GM12878 (cell line): Measurements from ENCODE around the gene EPHA5.

Source experiments
- CBX5 ChIP-seq: sonication (generic); IDR thresholded peaks from 2 replicates; pipeline ENCODE4 v1.6.1; 2016; ENCODE audit warnings: low read depth, moderate library complexity, mild to moderate bottlenecking, inconsistent platforms
- CHD4 ChIP-seq: fragments of 200-600 bp; sonication (generic); IDR thresholded peaks from 2 replicates; pipeline ENCODE4 v1.6.1; 2016; ENCODE audit warnings: mild to moderate bottlenecking
- CTCF ChIP-seq, 3 experiments: IDR thresholded peaks in 2 of 3; conservative IDR thresholded peaks in 1 of 3; 2 replicates each; pipeline ENCODE4 v1.5.1; 2011; ENCODE audit warnings: low read depth in 3 of 3, low read length in 3 of 3, mild to moderate bottlenecking in 3 of 3, control low read depth in 2 of 3, moderate library complexity in 2 of 3, inconsistent platforms in 1 of 3, mixed read lengths in 1 of 3; ENCODE audit not compliant: control insufficient read depth in 2 of 3, insufficient read depth in 1 of 3; ENCODE audit errors: extremely low read depth in 1 of 3
- EED ChIP-seq: sonication (generic); IDR thresholded peaks from 2 replicates; pipeline ENCODE4 v1.6.1; 2016; ENCODE audit warnings: antibody characterized with exemption, low read depth
- EP300 ChIP-seq, 2 experiments: fragments of 150-350 bp in 1 of 2; IDR thresholded peaks; 2 replicates each; pipeline ENCODE4 v1.6.1; 2011 to 2012; ENCODE audit warnings: low read depth in 2 of 2, low read length in 2 of 2, borderline replicate concordance in 1 of 2, improper control_type of control experiment in 1 of 2, inconsistent platforms in 1 of 2; ENCODE audit not compliant: control insufficient read depth in 1 of 2
- HDAC6 ChIP-seq: fragments of 200-600 bp; sonication (generic); IDR thresholded peaks from one replicate; pipeline ENCODE4 v1.8.0; 2017; ENCODE audit warnings: antibody characterized with exemption; ENCODE audit not compliant: unreplicated experiment
- POLR2AphosphoS5 ChIP-seq: IDR thresholded peaks from 2 replicates; pipeline ENCODE4 v1.6.1; 2011; ENCODE audit warnings: mild to moderate bottlenecking, low read length, inconsistent platforms
- RAD51 ChIP-seq: fragments of 450-650 bp; IDR thresholded peaks from 2 replicates; pipeline ENCODE4 v1.6.1; 2016; ENCODE audit warnings: moderate library complexity, mild to moderate bottlenecking, inconsistent platforms
- SREBF2 ChIP-seq: IDR thresholded peaks from 2 replicates; pipeline ENCODE4 v1.6.1; 2012; ENCODE audit warnings: mild to moderate bottlenecking, low read length
- TF ChIP-seq, protein P1 (sequence below): fragments of 450-650 bp; IDR thresholded peaks from 2 replicates; pipeline ENCODE4 v1.6.1; 2016; ENCODE audit warnings: mild to moderate bottlenecking, moderate library complexity, borderline replicate concordance

DNA sequence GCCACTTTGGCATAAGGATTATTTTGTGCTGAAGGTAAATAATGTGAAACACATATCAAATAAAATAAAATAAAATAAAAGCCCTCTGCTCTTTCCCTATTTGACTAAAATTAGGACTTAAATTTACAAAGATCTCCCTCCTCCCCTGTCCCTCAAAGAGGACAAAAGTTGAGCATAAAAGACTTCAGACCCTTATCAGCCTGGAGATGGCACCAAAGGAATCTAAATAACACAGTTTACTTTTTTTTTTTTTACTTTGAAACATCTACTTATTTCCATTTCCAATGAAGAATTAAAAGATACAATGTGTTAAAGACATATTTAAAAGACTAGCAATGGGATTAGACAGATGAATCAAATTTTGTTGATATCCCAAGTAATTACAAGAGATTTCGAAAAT lies 89.7 kb downstream of the EPHA5 start:
- TF ChIP-seq CHD4: no peak
- no peak for TF ChIP-seq EED
- TF ChIP-seq SREBF2: no peak
- no peak for TF ChIP-seq EP300 (IDR thresholded peaks at IDR 0.05; ENCODE audit: borderline replicate concordance in 1 of 2, control insufficient read depth in 1 of 2, low read depth in 2 of 2, low read length in 2 of 2)
- TF ChIP-seq CBX5: no peak
- no peak for TF ChIP-seq HDAC6
- TF ChIP-seq CTCF (IDR thresholded peaks at IDR 0.05 in 2 of 3, conservative IDR thresholded peaks at IDR 0.05 in 1 of 3; ENCODE audit: control insufficient read depth in 2 of 3, extremely low read depth in 1 of 3, insufficient read depth in 1 of 3, low read depth in 3 of 3, low read length in 3 of 3): no peak
- no peak for TF ChIP-seq RAD51
- no peak for TF ChIP-seq POLR2AphosphoS5
- TF ChIP-seq, protein P1, sequence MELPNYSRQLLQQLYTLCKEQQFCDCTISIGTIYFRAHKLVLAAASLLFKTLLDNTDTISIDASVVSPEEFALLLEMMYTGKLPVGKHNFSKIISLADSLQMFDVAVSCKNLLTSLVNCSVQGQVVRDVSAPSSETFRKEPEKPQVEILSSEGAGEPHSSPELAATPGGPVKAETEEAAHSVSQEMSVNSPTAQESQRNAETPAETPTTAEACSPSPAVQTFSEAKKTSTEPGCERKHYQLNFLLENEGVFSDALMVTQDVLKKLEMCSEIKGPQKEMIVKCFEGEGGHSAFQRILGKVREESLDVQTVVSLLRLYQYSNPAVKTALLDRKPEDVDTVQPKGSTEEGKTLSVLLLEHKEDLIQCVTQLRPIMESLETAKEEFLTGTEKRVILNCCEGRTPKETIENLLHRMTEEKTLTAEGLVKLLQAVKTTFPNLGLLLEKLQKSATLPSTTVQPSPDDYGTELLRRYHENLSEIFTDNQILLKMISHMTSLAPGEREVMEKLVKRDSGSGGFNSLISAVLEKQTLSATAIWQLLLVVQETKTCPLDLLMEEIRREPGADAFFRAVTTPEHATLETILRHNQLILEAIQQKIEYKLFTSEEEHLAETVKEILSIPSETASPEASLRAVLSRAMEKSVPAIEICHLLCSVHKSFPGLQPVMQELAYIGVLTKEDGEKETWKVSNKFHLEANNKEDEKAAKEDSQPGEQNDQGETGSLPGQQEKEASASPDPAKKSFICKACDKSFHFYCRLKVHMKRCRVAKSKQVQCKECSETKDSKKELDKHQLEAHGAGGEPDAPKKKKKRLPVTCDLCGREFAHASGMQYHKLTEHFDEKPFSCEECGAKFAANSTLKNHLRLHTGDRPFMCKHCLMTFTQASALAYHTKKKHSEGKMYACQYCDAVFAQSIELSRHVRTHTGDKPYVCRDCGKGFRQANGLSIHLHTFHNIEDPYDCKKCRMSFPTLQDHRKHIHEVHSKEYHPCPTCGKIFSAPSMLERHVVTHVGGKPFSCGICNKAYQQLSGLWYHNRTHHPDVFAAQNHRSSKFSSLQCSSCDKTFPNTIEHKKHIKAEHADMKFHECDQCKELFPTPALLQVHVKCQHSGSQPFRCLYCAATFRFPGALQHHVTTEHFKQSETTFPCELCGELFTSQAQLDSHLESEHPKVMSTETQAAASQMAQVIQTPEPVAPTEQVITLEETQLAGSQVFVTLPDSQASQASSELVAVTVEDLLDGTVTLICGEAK: no peak
